Lower lobe of right lung (tissue), 2 donors: ENCODE data around the gene BMP7. TPM values are rescaled to one million over a fixed set of nuclear protein-coding genes. Genes with fewer than 3 reads are reported as not detected.

Experiments used
- ATAC-seq, 2 donors: fragments of 200-7000 bp; cut with Tn5 transposase; one replicate each; pipeline ENCODE4 v1.9.1; 2020 to 2022; ENCODE audit warnings: mild to moderate bottlenecking in 2 of 2, moderate library complexity in 2 of 2
- DNase-seq: peaks from one replicate; pipeline ENCODE4 v3.0.0-alpha.2; 2020
- H3K27ac ChIP-seq: fragments of 200-600 bp; one replicate; pipeline ENCODE4 v1.8.0; 2022
- H3K27me3 ChIP-seq: fragments of 200-600 bp; one replicate; pipeline ENCODE4 v1.8.0; 2022; ENCODE audit warnings: low read depth
- H3K36me3 ChIP-seq: fragments of 200-600 bp; one replicate; pipeline ENCODE4 v1.8.0; 2022; ENCODE audit warnings: mild to moderate bottlenecking
- H3K4me1 ChIP-seq: fragments of 200-600 bp; one replicate; pipeline ENCODE4 v1.8.0; 2022
- H3K4me3 ChIP-seq: fragments of 200-600 bp; one replicate; pipeline ENCODE4 v1.8.0; 2022; ENCODE audit warnings: mild to moderate bottlenecking
- H3K9me3 ChIP-seq: fragments of 200-600 bp; one replicate; pipeline ENCODE4 v1.8.0; 2022
- intact Hi-C: fragments of 100-400 bp; cut with DNase I; formaldehyde crosslinking; loops from one replicate; pipeline ENCODE4 v1.11.0; 2022
- total RNA-seq: library from RNA; stranded (reverse); fragmentation: NEBNext Ultra II Directional; extraction: Animal tissue kit (Norgen Biotek cat#: 25700); gene quantifications from one replicate; pipeline ENCODE4 v1.2.1, GENCODE V29; 2021
- TF ChIP-seq, protein P1 (sequence below): fragments of 200-600 bp; IDR thresholded peaks from one replicate; pipeline ENCODE4 v1.8.0; 2022; ENCODE audit warnings: antibody characterized with exemption, mild to moderate bottlenecking
- donor health status: DM: no; HTN: yes; CAD: no; lungs with severe emphysema.

The BMP7 gene
- total RNA-seq, 1 donor from 2014 or later: 0.74 TPM

- ATAC-seq (no peak), DNase-seq (no peak)
- H3K36me3 ChIP-seq: no peaks in the 10 kb centered on the region
- H3K4me3 ChIP-seq: no peak overlapping the region
- TF ChIP-seq, protein P1, sequence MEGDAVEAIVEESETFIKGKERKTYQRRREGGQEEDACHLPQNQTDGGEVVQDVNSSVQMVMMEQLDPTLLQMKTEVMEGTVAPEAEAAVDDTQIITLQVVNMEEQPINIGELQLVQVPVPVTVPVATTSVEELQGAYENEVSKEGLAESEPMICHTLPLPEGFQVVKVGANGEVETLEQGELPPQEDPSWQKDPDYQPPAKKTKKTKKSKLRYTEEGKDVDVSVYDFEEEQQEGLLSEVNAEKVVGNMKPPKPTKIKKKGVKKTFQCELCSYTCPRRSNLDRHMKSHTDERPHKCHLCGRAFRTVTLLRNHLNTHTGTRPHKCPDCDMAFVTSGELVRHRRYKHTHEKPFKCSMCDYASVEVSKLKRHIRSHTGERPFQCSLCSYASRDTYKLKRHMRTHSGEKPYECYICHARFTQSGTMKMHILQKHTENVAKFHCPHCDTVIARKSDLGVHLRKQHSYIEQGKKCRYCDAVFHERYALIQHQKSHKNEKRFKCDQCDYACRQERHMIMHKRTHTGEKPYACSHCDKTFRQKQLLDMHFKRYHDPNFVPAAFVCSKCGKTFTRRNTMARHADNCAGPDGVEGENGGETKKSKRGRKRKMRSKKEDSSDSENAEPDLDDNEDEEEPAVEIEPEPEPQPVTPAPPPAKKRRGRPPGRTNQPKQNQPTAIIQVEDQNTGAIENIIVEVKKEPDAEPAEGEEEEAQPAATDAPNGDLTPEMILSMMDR: no peak
- no peaks in the 10 kb centered on the region for H3K9me3 ChIP-seq
- no peaks in the 10 kb centered on the region for H3K4me1 ChIP-seq
- no peak overlapping the region for H3K27ac ChIP-seq
- peaks cover 4% of the 10 kb centered on the region for H3K27me3 ChIP-seq
- intact Hi-C loops: no loop called here
These were observed 62.5 kb downstream of the BMP7 start for GRCh38 chr20:57203986-57204385.

- Histone ChIP-seq H3K27me3 (peaks cover 11% of the 10 kb centered on the region), H3K9me3 (no peaks in the 10 kb centered on the region), H3K4me1 (no peaks in the 10 kb centered on the region), H3K36me3 (no peaks in the 10 kb centered on the region), H3K4me3 (no peak overlapping the region), H3K27ac (no peak overlapping the region)
- intact Hi-C loops: no loop called here
- DNase-seq (no peak), ATAC-seq (no peak)
- TF ChIP-seq, protein P1: no peak
These were observed 63.2 kb downstream of the BMP7 start for GRCh38 chr20:57203204-57203603.

DNA sequence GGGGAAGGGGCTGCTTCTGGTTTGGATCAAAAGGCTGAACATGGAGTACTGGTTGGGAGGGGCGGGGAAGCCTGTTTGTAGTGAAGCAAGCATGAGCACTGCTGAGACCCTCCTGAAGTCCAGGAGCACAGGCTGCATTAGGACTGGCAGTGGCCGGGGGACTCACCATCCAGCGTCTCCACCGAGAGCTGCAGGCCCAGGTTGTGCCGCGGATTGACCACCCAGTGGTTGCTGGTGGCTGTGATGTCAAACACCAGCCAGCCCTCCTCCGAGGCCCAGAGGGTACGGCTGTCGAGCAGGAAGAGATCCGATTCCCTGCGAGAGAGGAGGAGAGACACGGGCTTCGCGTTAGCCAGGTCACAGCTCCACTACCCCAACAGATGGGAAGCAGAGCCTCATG, 64.1 kb downstream of the BMP7 start:
- no peaks in the 10 kb centered on the region for H3K9me3 ChIP-seq
- ATAC-seq (no peak), DNase-seq (no peak)
- intact Hi-C loops: no loop called here
- H3K36me3 ChIP-seq: no peaks in the 10 kb centered on the region
- H3K4me3 ChIP-seq: no peak overlapping the region
- H3K4me1 ChIP-seq: no peaks in the 10 kb centered on the region
- TF ChIP-seq, protein P1: no peak
- peaks cover 12% of the 10 kb centered on the region for H3K27me3 ChIP-seq
- no peak overlapping the region for H3K27ac ChIP-seq

DNA sequence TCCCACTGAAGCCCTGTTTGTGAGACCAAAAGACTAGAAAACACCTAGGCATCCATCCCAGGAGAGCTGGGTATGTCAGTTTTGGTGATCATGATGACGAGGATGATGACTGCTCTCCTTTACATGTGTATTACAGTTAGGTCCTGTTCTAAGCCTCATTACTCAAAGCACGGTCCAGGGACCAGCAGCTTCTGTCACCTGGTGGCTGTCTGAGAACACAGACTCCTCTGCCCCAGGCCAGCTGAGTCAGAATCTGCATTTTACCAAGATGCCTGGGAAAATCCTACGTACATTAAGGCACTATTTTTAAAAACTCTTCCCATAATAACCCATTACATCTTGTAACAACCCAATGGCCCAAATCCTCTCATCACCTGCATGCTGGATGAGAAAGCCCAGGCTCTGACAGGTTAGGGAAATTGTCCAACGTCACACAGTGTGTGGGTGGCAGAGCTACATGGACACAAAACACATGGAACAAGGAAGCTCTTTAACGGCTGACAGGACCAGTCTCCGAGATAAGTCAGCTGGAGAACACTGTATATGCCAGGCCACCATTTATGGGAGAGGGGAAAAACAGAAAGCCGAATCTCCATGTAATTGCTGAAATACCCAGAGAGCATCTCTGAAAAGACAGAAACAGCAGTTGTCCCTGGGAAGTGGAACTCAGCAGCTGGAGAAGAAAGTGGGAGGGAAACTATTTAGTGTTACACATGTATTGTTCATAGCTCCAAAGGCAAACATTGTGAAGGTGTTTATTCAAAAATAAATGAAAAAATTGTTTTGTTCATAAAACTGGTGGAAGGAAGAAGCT, 65.4 kb downstream of the BMP7 start:
- no peak overlapping the region for H3K4me3 ChIP-seq
- intact Hi-C loops: no loop called here
- DNase-seq: no peak
- no peaks in the 10 kb centered on the region for H3K4me1 ChIP-seq
- no peak for ATAC-seq
- no peak overlapping the region for H3K27ac ChIP-seq
- H3K36me3 ChIP-seq: no peaks in the 10 kb centered on the region
- TF ChIP-seq, protein P1: no peak
- H3K9me3 ChIP-seq: no peaks in the 10 kb centered on the region
- H3K27me3 ChIP-seq: peaks cover 12% of the 10 kb centered on the region

DNA sequence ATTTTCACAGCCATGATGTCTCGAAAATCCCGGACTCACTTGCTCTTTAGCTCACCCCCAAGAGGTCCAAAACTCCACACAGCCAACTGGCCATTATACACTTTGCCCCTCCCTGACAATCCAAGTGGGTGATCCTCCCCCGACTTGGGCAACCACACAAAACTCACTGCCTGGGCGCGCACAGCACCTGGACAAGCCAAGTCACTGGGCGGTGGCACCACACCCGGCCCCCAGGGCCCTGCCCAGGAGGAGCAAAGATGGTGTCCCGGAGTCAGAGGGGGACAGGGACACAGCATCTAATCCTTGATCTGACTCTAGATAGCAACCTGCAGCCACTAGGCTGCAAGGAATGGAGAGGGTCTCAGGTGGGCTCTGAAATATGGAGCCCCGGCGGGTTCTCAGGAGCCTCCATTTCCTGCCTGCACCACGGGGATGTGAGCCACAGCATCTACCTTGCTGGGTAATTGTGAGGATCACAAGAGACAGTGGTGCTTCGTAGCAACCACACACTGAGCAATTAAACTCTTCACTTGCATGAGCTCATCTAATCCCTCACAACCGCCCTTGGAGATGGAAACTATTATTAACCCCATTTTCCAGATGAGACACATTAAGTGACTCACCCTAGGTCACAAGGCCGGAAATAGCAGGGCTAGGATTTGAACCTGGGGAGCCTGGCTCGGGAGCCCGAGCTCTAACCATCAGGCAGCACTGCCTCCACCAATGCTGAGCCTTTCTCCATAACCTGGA, 66.6 kb downstream of the BMP7 start:
- Histone ChIP-seq H3K4me3 (no peak overlapping the region), H3K9me3 (no peaks in the 10 kb centered on the region), H3K27me3 (peaks cover 12% of the 10 kb centered on the region), H3K36me3 (no peaks in the 10 kb centered on the region), H3K27ac (no peak overlapping the region), H3K4me1 (no peaks in the 10 kb centered on the region)
- intact Hi-C loops: no loop called here
- DNase-seq (no peak), ATAC-seq (no peak)
- TF ChIP-seq, protein P1: no peak
